GM19468 (cell line): ENCODE results near the gene KLHL22.
"Not testable (repeated sequence)": the region's sequence is repeated elsewhere in the genome, so short reads cannot be mapped to it uniquely, and the experiment has no call there.

Experiments
- ATAC-seq: cut with Tn5 transposase; IDR thresholded peaks from one replicate; pipeline ENCODE4 v1.9.1; 2021; ENCODE audit warnings: mild to moderate bottlenecking, moderate library complexity, moderate number of reproducible peaks; ENCODE audit not compliant: unreplicated experiment; ENCODE audit errors: extremely low read depth

KLHL22 gene

GRCh38 chr22:20504293-20504922 is 8.8 kb upstream of the KLHL22 start:
- ATAC-seq: not testable (repeated sequence)

GRCh38 chr22:20503816-20504215 is 8.2 kb upstream of the KLHL22 start:
- no peak for ATAC-seq

- ATAC-seq: no peak
Measured at GRCh38 chr22:20499769-20500168, 4.2 kb upstream of the KLHL22 start.

- ATAC-seq: no peak
Measured at GRCh38 chr22:20498913-20499312, 3.3 kb upstream of the KLHL22 start.

GRCh38 chr22:20497426-20497825 is 1.8 kb upstream of the KLHL22 start:
- ATAC-seq: no peak

- ATAC-seq: peak; percentile 77
Measured at GRCh38 chr22:20495861-20496681, 476 bp upstream of the KLHL22 start.

- ATAC-seq: no peak
Measured at GRCh38 chr22:20491346-20491745, 4.2 kb downstream of the KLHL22 start.

- ATAC-seq: no peak
Measured at GRCh38 chr22:20490941-20491307, 4.7 kb downstream of the KLHL22 start.

GRCh38 chr22:20490183-20490940 is 5.2 kb downstream of the KLHL22 start:
- no peak for ATAC-seq

- no peak for ATAC-seq
Measured at GRCh38 chr22:20488946-20489345, 6.6 kb downstream of the KLHL22 start.

GRCh38 chr22:20487715-20488114 is 7.9 kb downstream of the KLHL22 start:
- no peak for ATAC-seq

- no peak for ATAC-seq
Measured at GRCh38 chr22:20486229-20486628, 9.4 kb downstream of the KLHL22 start.

GRCh38 chr22:20484948-20485683 is 10.5 kb downstream of the KLHL22 start:
- ATAC-seq: no peak

- no peak for ATAC-seq
Measured at GRCh38 chr22:20483771-20484170, 11.8 kb downstream of the KLHL22 start.

- not testable (repeated sequence) for ATAC-seq
Measured at GRCh38 chr22:20483143-20483506, 12.5 kb downstream of the KLHL22 start.

- no peak for ATAC-seq
Measured at GRCh38 chr22:20479612-20480196, 15.9 kb downstream of the KLHL22 start.

- not testable (repeated sequence) for ATAC-seq
Measured at GRCh38 chr22:20478059-20478458, 17.5 kb downstream of the KLHL22 start.

- not testable (repeated sequence) for ATAC-seq
Measured at GRCh38 chr22:20475569-20475968, 20.0 kb downstream of the KLHL22 start.

- no peak for ATAC-seq
Measured at GRCh38 chr22:20475115-20475436, 20.5 kb downstream of the KLHL22 start.
